IPS-11a (cell line): Measurements from ENCODE around the gene KDM2A.
A peak's percentile ranks its signal among the peaks of the same experiment; 100 is the strongest.
"Not testable (repeated sequence)": the region's sequence is repeated elsewhere in the genome, so short reads cannot be mapped to it uniquely, and the experiment has no call there.

ENCODE experiments used
- H3K4me3 ChIP-seq: one replicate; pipeline ENCODE4 v1.5.1; 2013; ENCODE audit warnings: low read depth, low read length, control low read depth

KDM2A gene

GRCh38 chr11:67233584-67234190, 114.6 kb downstream of the KDM2A start:
- H3K4me3 ChIP-seq = no peak overlapping the region

GRCh38 chr11:67234571-67234970, 115.5 kb downstream of the KDM2A start:
- H3K4me3 ChIP-seq = not testable (repeated sequence)

- no peak overlapping the region for H3K4me3 ChIP-seq
Observed at GRCh38 chr11:67237574-67237973, 118.5 kb downstream of the KDM2A start.

GRCh38 chr11:67238894-67239782, 120.1 kb downstream of the KDM2A start:
- H3K4me3 ChIP-seq = no peak overlapping the region

- peak overlapping the region; percentile 99 for H3K4me3 ChIP-seq
Observed at GRCh38 chr11:67239783-67240575, 120.9 kb downstream of the KDM2A start.

GRCh38 chr11:67240576-67241389, 121.7 kb downstream of the KDM2A start:
- H3K4me3 ChIP-seq = peak overlapping the region; percentile 99

GRCh38 chr11:67242548-67242947, 123.5 kb downstream of the KDM2A start:
- no peak overlapping the region for H3K4me3 ChIP-seq

GRCh38 chr11:67243051-67243450, 124.0 kb downstream of the KDM2A start:
- no peak overlapping the region for H3K4me3 ChIP-seq

- H3K4me3 ChIP-seq = no peak overlapping the region
Observed at GRCh38 chr11:67245046-67245445, 126.0 kb downstream of the KDM2A start.

GRCh38 chr11:67247946-67248550, 129.0 kb downstream of the KDM2A start:
- no peak overlapping the region for H3K4me3 ChIP-seq

- H3K4me3 ChIP-seq = no peak overlapping the region
Observed at GRCh38 chr11:67248653-67249052, 129.6 kb downstream of the KDM2A start.

- H3K4me3 ChIP-seq = no peak overlapping the region
Observed at GRCh38 chr11:67250059-67251043, 131.3 kb downstream of the KDM2A start.

GRCh38 chr11:67251841-67252240, 132.8 kb downstream of the KDM2A start:
- H3K4me3 ChIP-seq = no peak overlapping the region

- no peak overlapping the region for H3K4me3 ChIP-seq
Observed at GRCh38 chr11:67252831-67253239, 133.8 kb downstream of the KDM2A start.

- H3K4me3 ChIP-seq = no peak overlapping the region
Observed at GRCh38 chr11:67253872-67254624, 135.0 kb downstream of the KDM2A start.

GRCh38 chr11:67254798-67255197, 135.7 kb downstream of the KDM2A start:
- H3K4me3 ChIP-seq = no peak overlapping the region

- no peak overlapping the region for H3K4me3 ChIP-seq
Observed at GRCh38 chr11:67255353-67255752, 136.3 kb downstream of the KDM2A start.

GRCh38 chr11:67255864-67256263, 136.8 kb downstream of the KDM2A start:
- H3K4me3 ChIP-seq = no peak overlapping the region
